GM13976 (cell line): Measurements from ENCODE around the gene METTL16.

ENCODE experiments used
- DNase-seq: peaks from one replicate; pipeline ENCODE4 v3.0.0; 2012; ENCODE audit warnings: low spot score
- in situ Hi-C: fragments of 300-500 bp; cut with MboI; formaldehyde crosslinking; loops from one replicate; pipeline ENCODE4 v1.12.0; 2022; ENCODE audit warnings: low sequenced_read_pairs, mixed read lengths, inconsistent platforms; ENCODE audit not compliant: unreplicated experiment
- TF ChIP-seq, protein P1 (sequence below): IDR thresholded peaks from 2 replicates; pipeline ENCODE4 v1.5.1; 2012; ENCODE audit warnings: borderline replicate concordance, mild to moderate bottlenecking; ENCODE audit not compliant: insufficient read depth; ENCODE audit errors: extremely low read depth, missing control alignments, control extremely low read depth

METTL16 gene

DNA sequence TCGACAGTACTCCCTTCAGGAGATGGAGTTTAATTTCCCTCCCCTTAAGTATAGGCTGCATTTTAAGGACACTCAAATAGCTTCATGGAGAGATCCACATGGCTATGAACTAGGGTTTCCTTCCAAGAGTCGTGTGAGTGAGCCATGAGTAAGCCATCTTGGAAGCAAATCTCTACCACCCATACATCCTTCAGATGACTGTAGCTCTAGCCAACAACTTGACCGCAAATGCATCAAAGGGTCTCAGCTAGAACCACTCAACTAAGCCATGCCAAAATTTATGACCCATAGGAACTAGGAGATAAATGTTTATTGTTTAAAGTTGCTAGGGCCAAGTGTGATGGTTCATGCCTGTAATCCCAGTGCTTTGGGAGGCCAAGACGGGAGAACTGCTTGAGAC is 43.4 kb downstream of the METTL16 start:
- in situ Hi-C loops = no loop called here
- no peak for DNase-seq
- TF ChIP-seq, protein P1, sequence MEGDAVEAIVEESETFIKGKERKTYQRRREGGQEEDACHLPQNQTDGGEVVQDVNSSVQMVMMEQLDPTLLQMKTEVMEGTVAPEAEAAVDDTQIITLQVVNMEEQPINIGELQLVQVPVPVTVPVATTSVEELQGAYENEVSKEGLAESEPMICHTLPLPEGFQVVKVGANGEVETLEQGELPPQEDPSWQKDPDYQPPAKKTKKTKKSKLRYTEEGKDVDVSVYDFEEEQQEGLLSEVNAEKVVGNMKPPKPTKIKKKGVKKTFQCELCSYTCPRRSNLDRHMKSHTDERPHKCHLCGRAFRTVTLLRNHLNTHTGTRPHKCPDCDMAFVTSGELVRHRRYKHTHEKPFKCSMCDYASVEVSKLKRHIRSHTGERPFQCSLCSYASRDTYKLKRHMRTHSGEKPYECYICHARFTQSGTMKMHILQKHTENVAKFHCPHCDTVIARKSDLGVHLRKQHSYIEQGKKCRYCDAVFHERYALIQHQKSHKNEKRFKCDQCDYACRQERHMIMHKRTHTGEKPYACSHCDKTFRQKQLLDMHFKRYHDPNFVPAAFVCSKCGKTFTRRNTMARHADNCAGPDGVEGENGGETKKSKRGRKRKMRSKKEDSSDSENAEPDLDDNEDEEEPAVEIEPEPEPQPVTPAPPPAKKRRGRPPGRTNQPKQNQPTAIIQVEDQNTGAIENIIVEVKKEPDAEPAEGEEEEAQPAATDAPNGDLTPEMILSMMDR = no peak

DNA sequence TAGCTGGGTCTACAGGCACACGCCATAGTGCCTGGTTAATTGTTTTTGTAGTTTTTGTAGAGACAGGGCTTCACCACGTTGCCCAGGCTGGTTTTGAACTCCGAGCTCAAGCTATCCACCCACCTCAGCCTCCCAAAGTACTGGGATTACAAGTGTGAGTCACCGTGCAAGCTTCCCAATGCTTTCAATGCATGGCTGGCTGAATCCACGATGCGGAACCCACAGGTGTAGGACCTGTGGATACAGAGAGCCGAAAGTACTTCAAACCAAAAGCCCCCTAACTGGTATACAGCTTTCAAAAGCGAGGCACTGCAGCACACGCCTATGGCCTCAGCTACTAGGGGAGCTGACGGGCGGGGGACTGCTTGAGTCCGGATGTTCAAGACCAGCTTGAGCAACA is 44.8 kb downstream of the METTL16 start:
- in situ Hi-C loops = no loop called here
- TF ChIP-seq, protein P1 = no peak
- DNase-seq = no peak

DNA sequence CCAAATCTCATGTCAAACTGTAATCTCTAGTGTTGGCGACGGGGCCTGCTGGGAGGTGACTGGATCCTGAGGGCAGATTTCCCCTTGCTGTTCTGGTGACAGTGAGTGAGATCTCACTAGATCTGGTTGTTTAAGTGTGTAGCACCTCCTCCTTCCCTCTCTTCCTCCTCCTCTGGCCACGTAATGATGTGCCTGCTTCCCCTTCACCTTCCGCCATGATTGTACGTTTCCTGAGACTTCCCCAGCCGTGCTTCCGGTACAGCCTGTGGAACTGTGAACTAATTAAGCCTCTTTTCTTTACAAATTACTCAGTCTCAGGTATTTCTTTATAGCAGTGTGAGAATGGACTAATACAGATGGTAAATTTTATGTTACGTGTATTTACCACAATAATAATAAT is 49.2 kb downstream of the METTL16 start:
- in situ Hi-C loops = no loop called here
- DNase-seq = no peak
- TF ChIP-seq, protein P1 = no peak

DNA sequence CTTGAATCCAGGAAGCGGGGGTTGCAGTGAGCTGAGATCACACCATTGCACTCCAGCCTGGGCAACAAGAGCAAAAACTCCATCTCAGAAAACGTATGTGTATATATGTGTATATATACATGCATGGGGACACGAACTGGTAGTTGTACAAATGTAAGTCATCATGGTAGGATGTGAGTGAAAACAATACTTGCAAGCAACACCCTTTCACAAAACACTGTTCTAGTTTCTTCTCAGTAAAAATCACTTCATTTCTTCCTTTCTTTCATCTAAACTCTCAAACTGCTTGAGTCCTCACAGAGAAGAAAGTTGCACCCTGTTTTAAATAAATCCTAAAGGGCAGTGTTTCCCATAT is 51.8 kb downstream of the METTL16 start:
- TF ChIP-seq, protein P1 = no peak
- in situ Hi-C loops = no loop called here

DNA sequence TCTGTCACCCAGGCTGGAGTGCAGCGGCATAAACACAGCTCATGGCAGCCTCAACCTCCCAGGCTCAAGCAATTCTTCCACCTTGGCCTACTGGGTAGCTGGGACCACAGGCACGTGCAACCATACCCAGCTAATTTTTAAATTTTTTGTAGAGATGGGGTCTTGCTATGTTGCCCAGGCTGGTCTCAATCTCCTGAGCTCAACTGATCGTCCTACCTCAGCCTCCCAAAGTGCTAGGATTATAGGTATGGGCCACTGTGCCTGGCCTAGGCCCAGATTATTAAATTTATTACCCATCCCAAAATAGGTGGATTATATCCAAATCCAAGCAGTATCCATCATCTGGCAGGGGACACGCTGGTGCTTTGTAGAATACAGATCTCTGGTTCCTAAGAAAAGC is 53.8 kb downstream of the METTL16 start:
- DNase-seq = no peak
- in situ Hi-C loops = no loop called here

More for the DNA sequence above, 51.8 kb downstream of the METTL16 start:
- no peak for DNase-seq

DNA sequence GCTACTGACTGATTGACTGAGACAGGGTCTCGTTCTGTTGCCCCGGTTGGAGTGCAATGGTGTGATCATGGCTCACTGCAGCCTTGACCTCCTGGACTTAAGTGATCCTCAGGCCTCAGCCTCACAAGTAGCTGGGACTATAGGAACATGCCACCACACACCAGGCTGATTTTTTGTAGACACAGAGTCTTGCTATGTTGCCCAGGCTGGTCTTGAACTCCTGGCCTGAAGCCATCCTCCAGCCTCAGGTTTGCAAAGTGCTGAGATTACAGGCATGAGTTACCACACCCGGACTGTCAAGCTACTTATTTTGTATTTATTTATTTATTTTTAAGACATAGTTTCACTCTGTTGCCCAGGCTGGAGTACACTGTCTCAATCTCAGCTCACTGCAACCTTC is 55.2 kb downstream of the METTL16 start:
- no peak for DNase-seq
- TF ChIP-seq, protein P1 = no peak
- in situ Hi-C loops = no loop called here

More for the DNA sequence above, 53.8 kb downstream of the METTL16 start:
- TF ChIP-seq, protein P1 = no peak

DNA sequence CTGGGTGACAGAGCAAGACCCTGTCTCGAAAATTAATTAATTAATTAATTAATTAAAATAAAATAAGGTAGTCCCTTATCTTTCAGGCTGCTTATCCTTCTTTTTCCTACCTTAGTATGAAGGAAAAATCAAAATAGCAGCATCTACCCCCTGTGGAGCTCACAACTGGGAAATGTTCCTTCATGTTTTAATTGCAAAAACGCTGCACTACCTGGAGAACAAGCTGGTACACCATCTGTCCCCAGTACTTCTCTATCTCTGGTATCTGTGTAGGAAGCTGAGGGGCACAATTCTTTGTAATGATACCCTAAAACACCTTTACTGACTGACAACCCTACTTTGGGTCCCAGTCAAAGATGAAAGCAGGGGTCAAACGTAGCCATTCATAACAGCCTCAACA is 55.7 kb downstream of the METTL16 start:
- in situ Hi-C loops = no loop called here
- TF ChIP-seq, protein P1 = no peak
- DNase-seq = no peak
